ENCODE results near the gene SPAG8. TPM values are rescaled to one million over a fixed set of nuclear protein-coding genes. Genes with fewer than 3 reads are reported as not detected.
A peak's percentile ranks its signal among the peaks of the same experiment; 100 is the strongest.

SPAG8 gene, protein sequence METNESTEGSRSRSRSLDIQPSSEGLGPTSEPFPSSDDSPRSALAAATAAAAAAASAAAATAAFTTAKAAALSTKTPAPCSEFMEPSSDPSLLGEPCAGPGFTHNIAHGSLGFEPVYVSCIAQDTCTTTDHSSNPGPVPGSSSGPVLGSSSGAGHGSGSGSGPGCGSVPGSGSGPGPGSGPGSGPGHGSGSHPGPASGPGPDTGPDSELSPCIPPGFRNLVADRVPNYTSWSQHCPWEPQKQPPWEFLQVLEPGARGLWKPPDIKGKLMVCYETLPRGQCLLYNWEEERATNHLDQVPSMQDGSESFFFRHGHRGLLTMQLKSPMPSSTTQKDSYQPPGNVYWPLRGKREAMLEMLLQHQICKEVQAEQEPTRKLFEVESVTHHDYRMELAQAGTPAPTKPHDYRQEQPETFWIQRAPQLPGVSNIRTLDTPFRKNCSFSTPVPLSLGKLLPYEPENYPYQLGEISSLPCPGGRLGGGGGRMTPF
- total RNA-seq (1 to 10 TPM; 7.0 to 8.9 TPM), polyA plus RNA-seq (1 to 10 TPM in 2 of 3 donors, under 1 TPM in 1; 0.17 to 2.2 (median 1.7) TPM), total RNA-seq (1.0 to 6.7 (median 4.6) reads per million in 6 experiments)

DNA sequence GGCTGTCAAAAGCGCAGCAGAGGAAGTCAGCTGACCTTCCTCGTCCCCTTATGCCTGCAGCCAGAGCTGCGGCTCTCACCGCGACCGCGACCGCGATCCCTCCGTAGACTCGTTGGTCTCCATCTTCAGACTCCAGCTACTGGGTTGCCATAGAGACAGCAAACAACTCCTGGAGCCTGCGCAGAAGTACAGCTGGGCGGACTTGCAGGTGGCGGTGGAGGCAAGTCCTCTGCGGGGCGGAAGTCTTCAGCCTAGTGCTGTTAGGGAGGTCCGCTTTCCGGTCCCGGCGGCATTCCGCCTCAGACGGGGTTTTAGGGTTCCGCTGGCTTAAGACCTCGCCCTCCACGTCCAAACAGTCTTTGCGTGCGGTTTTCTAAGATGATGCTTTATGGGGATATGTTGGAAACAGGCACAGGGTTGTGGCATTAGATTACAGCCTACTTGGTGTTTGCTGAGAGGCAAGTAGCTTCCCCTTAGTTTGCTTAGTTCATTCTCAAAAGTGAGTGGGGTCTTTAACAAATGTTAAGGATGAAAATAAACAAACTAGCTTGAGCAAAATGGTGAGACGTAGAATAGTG is at the start of gene SPAG8:
TSS of gene SPAG8 (minus strand) at position 238 of the 578 bp plus-strand sequence. CDS start at position 123, 115 bp downstream.
- Mint-ChIP-seq H3K36me3 (peaks cover 0 to 16% (median 0%) of the 10 kb centered on the region in 3 donors), H3K27me3 (peaks cover 0 to 2% (median 0%) of the 10 kb centered on the region in 5 donors), H3K4me1 (peaks cover 20 to 46% (median 42%) of the 10 kb centered on the region in 4 donors), H3K9me3 (peaks cover 0 to 3% (median 0%) of the 10 kb centered on the region in 9 donors), H3K27ac (peak within 1 kb of the TSS; percentile 92 to 98 (median 96)), H3K4me3 (peak within 1 kb of the TSS; percentile 84 to 99 (median 90))
- POLR2A ChIA-PET: interaction anchor here (0.6 to 4.4 kb wide), 13 partner anchors 11 to 954 kb away, joined by 3 to 28 read pairs (median 3); partner anchors contain the start of genes CREB3, FAM221B, GBA2 and RGP1
- ATAC-seq: peak; percentile 65 to 71
- DNase-seq: peak; percentile 87 to 99 (median 96)

DNA sequence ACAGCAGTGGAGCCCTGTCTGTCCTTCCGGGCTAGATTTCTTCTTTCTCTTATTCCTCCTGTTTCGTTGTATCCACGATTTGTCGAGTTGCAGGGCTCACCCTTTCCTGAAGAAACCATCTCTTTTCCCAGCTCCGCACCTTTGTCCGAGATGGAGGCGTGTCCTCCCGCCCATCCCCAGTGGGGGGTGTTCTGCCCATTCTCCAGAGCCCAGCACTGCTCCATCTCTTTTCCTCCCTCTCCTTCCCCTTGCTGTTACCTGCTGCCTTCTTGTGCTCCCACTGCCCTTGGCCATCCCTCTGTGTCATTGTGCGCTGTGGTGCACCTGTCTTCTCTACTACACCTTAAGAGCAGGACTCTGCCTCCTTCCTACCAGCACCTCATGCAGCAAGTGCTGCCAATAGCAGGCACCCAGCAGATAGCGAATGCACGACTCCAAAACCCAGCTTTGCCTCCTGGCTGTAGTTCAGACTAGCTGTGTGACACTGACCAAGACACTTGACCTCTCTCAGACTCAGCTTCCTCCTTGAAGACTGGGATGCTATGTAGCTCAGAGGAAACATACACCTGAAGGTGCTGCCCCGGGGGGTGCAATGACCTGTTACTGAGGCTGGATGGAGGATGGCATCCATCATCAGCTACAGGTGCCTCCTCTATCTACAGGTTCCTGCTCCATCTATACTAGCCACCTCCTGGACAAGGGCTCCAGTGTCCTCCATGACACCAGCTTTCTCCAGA is 49.3 kb upstream of the SPAG8 start:
- no peaks in the 10 kb centered on the region for H3K36me3 Mint-ChIP-seq
- no peak for ATAC-seq
- no peak overlapping the region for H3K4me3 Mint-ChIP-seq
- H3K27me3 Mint-ChIP-seq: peaks cover 9 to 36% (median 27%) of the 10 kb centered on the region in 5 donors
- H3K27ac Mint-ChIP-seq: peak overlapping the region in 2 of 10 donors; percentile 13 to 63
- POLR2A ChIA-PET: no interaction called here
- DNase-seq: peak in 1 of 10 donors; percentile 14
- no peaks in the 10 kb centered on the region for H3K9me3 Mint-ChIP-seq
- H3K4me1 Mint-ChIP-seq: peaks cover 2 to 10% (median 8%) of the 10 kb centered on the region in 4 donors

DNA sequence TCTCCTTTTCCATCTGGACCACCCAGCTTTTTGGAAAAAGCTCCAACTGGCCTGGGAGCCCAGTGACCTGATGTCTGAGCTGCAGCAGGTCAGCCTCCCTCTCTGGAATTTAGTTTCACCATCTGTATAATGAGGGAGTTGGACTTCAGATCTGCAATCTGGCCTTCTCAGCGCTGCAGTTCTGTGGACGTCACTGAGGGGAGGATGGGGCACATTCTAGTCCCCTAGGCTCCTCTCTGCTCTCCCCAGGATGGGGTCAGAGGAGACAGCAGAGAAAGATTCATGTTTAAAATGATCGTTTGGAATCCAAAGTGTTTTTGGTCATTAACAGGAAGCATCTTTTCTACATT is 47.9 kb upstream of the SPAG8 start:
- no peak for ATAC-seq
- POLR2A ChIA-PET: no interaction called here
- H3K4me1 Mint-ChIP-seq: peaks cover 2 to 10% (median 8%) of the 10 kb centered on the region in 4 donors
- H3K4me3 Mint-ChIP-seq: no peak overlapping the region
- H3K27me3 Mint-ChIP-seq: peaks cover 6 to 23% (median 18%) of the 10 kb centered on the region in 5 donors
- H3K36me3 Mint-ChIP-seq: no peaks in the 10 kb centered on the region
- no peak overlapping the region for H3K27ac Mint-ChIP-seq
- H3K9me3 Mint-ChIP-seq: no peaks in the 10 kb centered on the region
- DNase-seq: no peak

DNA sequence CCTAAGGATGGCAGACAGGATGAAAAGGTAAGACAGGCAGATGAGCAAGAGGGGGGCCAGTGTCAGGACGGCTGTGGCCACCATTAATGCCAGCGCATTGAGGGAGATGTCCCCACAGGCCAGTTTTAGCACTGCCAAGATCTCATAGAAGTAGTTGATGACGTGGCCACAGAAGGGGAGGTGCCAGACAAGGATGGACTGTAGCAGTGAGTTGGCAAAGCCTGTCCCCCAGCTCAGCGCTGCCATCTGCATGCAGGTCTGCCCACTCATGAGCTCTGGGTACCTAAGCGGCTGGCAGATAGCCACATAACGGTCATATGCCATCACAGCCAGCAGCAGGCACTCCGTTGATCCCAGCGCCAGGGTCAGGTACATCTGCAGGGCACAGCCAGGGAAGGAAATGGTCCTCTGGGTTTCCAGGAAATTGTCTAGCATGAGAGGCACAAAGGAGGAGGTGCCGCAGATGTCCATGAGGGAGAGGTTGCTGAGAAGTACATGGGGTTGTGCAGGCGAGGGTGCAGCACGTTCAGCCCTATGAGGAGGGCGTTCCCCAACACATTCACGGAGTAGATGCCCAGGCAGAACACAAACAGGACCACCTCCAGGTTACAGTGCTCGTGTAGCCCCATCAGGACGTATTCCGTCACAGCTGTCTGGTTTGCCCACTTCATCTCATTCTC is 47.4 kb upstream of the SPAG8 start:
- H3K9me3 Mint-ChIP-seq: no peaks in the 10 kb centered on the region
- DNase-seq: peak in 1 of 10 donors; percentile 14
- peaks cover 2 to 10% (median 8%) of the 10 kb centered on the region in 4 donors for H3K4me1 Mint-ChIP-seq
- POLR2A ChIA-PET: no interaction called here
- peak; percentile 38 to 52 for ATAC-seq
- H3K27ac Mint-ChIP-seq: no peak overlapping the region
- H3K4me3 Mint-ChIP-seq: no peak overlapping the region
- H3K27me3 Mint-ChIP-seq: peaks cover 6 to 23% (median 16%) of the 10 kb centered on the region in 5 donors
- H3K36me3 Mint-ChIP-seq: no peaks in the 10 kb centered on the region

DNA sequence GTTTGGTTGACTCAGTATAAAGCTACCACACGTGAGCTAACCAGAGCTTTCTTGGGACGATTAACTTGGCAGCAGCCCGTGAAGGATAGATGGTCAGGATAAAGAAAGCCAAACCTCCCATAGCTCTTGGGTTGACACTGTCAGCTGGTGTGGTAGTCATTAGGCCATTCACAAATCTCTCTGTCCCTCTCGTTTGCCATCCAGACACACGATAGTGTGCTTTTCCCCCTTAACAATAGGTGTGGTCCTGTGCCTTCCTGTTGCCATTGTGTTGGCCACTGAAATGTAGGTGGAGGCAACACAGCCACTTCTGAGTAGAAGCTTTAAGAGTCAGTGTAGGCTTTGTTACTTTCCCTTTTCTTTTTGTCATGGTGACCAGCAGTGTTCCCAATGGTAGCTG is 46.4 kb upstream of the SPAG8 start:
- DNase-seq (no peak), ATAC-seq (no peak)
- Mint-ChIP-seq H3K27ac (no peak overlapping the region), H3K4me3 (no peak overlapping the region), H3K9me3 (no peaks in the 10 kb centered on the region), H3K4me1 (peaks cover 2 to 10% (median 8%) of the 10 kb centered on the region in 4 donors), H3K27me3 (peaks cover 3 to 23% (median 12%) of the 10 kb centered on the region in 5 donors), H3K36me3 (no peaks in the 10 kb centered on the region)
- POLR2A ChIA-PET: interaction anchor here (0.7 kb wide), 1 partner anchor 11 kb away, joined by 3 read pairs; no protein-coding TSS in a partner anchor

DNA sequence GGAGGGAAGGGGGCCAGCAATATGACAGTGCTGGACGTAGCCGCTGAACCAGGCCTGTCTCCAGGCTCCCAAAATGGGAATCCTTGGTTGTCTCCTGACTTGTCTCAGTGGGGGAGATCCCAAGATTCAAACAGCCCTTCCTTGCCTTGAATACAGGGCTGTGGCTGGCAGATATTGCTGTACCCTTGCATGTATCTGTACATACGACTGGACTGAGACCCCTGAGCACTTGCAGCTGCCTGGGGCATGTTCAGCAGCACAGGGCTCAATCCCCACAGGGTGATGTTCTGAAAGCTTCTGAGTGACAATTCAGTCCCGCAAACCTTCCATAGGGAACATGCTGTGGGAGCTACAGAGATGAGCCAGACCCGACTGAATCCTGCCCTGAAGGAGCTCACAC is 44.8 kb upstream of the SPAG8 start:
- peak in 1 of 10 donors; percentile 10 for DNase-seq

DNA sequence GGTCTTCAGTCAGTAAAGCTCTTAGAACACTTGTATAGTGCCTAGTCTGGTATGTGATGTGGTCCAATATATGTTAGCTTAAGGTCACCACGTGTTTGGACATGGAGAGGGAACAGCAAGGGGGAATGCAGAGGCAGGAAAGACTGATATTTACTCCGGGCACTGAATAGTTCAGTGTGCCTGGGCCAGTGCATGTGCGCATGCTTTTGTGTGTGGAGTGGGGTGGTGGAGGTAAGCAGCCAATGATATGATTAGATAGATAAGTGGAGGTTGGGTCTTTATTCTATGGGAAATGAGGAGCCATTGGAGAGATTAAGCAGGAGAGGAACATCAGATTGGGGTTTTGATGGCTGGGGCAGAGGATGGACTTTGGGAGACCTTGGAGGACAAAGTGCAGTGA is 44.1 kb upstream of the SPAG8 start:
- Mint-ChIP-seq H3K9me3 (no peaks in the 10 kb centered on the region), H3K27ac (no peak overlapping the region), H3K4me1 (peaks cover 2 to 10% (median 6%) of the 10 kb centered on the region in 4 donors), H3K4me3 (no peak overlapping the region), H3K36me3 (no peaks in the 10 kb centered on the region), H3K27me3 (peaks cover 0 to 3% (median 1%) of the 10 kb centered on the region in 5 donors)
- ATAC-seq (no peak), DNase-seq (no peak)
- POLR2A ChIA-PET: no interaction called here

More for the DNA sequence above, 44.8 kb upstream of the SPAG8 start:
- POLR2A ChIA-PET: no interaction called here
- Mint-ChIP-seq H3K9me3 (no peaks in the 10 kb centered on the region), H3K27ac (no peak overlapping the region), H3K4me1 (peaks cover 2 to 10% (median 8%) of the 10 kb centered on the region in 4 donors), H3K36me3 (no peaks in the 10 kb centered on the region), H3K4me3 (no peak overlapping the region), H3K27me3 (peaks cover 3 to 10% (median 6%) of the 10 kb centered on the region in 5 donors)
- no peak for ATAC-seq

DNA sequence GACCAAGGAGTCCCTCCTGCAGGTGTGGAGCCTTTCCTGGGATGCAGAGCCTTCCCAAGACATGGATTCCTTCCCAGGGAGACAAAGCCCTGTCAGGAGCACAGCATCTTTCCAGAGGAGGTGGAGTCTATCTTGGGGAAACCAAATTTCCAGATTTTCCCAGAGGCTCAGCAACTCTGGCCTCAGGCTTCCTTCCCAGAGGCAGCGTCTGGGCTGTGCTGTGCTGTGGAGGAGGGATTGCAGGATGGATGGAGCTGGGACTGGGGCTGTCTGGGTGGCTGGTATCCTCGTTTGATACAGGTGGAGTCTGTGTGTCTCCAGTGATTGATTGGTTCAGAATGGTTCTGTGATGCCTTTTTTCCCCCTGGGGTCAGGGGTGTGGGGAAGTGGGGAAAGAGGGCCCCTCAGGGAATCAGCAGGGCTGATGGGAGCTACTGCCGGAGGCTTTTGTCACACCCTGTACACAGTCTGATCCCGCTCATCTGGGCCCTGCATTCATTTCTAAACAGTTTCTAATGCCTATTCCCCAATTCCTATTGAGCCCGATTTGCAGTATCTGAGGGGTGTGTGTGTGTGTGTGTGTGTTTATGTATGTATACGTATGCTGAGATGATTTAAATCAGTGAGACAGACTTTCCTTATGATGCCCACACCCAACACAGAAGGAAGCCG is 42.2 kb upstream of the SPAG8 start:
- H3K27me3 Mint-ChIP-seq: no peaks in the 10 kb centered on the region
- ATAC-seq: no peak
- POLR2A ChIA-PET: no interaction called here
- no peak overlapping the region for H3K4me3 Mint-ChIP-seq
- H3K4me1 Mint-ChIP-seq: peaks cover 2 to 8% (median 6%) of the 10 kb centered on the region in 4 donors
- H3K9me3 Mint-ChIP-seq: no peaks in the 10 kb centered on the region
- DNase-seq: no peak
- peaks cover 0 to 4% (median 0%) of the 10 kb centered on the region in 3 donors for H3K36me3 Mint-ChIP-seq
- H3K27ac Mint-ChIP-seq: no peak overlapping the region

DNA sequence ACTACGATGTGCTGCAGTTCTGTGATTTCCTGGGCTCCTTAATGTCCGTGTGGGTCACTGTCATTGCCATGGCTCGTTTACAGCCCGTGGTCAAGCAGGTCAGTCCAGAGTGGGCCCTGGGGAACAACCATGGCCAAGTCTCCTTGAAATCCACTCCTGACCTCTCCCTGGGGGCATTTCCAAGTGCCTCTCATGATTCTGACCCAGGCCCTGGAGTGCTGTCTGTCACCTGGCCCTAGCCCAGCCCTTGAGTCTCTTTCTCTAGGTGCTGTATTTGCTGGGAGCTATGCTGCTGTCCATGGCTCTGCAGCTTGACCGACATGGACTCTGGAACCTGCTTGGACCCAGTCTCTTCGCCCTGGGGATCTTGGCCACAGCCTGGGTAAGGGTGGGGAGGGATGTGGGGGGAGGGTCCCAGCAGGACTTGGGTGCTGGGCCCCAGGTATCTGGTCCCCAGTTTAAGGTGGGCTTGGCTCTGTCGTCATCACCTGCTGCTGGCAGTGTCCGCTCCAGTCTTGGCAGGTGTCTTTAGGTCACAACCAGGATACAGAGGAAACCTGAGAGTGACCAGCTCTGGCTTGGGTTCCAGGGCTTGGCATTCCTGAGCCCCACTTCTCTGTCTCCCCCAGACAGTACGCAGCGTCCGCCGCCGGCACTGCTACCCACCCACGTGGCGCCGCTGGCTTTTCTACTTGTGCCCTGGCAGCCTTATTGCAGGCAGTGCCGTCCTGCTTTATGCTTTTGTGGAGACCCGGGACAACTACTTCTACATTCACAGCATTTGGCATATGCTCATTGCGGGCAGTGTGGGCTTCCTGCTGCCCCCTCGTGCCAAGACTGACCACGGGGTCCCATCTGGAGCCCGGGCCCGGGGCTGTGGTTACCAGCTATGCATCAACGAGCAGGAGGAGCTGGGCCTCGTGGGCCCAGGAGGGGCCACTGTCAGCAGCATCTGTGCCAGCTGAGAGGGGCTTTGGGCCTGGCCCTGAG is 41.1 kb upstream of the SPAG8 start:
- Mint-ChIP-seq H3K4me1 (peaks cover 0 to 6% (median 2%) of the 10 kb centered on the region in 4 donors), H3K27ac (no peak overlapping the region), H3K4me3 (no peak overlapping the region), H3K36me3 (peaks cover 0 to 6% (median 1%) of the 10 kb centered on the region in 3 donors), H3K27me3 (no peaks in the 10 kb centered on the region), H3K9me3 (no peaks in the 10 kb centered on the region)
- DNase-seq: peak in 1 of 10 donors; percentile 10
- POLR2A ChIA-PET: no interaction called here
- ATAC-seq: no peak

DNA sequence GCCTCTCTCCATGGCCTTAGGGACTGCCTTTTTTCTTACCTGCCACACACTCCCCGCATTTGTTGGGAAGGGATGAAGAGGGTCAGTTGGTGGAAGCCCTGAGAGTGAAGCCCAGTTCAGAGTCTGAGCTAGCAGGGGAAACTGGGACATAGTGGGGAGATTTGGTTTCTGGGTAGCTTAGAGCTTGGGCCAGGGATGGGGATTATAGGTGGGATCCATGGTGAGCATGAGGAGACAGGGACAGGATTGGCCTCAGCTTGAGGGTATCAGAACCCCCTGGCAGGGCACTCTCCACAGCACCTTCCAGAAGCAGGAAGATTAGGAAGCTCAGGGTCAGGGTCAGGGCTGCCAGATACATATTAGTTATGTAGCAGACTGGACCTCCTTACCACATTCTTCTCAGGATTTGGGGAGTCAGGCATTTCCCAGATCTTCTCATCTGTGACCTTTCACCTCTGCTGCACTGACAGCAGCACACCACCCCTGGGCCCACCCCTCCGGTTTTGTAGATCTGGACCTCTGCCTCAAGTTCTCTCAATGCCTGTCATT is 40.3 kb upstream of the SPAG8 start:
- peak in 1 of 10 donors; percentile 3 for DNase-seq
- Mint-ChIP-seq H3K9me3 (no peaks in the 10 kb centered on the region), H3K4me1 (peaks cover 0 to 14% (median 2%) of the 10 kb centered on the region in 4 donors), H3K4me3 (no peak overlapping the region), H3K27me3 (no peaks in the 10 kb centered on the region), H3K36me3 (peaks cover 5 to 12% (median 6%) of the 10 kb centered on the region in 3 donors), H3K27ac (no peak overlapping the region)
- POLR2A ChIA-PET: no interaction called here
- no peak for ATAC-seq

Measured in naive thymus-derived CD8-positive, alpha-beta T cell (primary cell).